PC-3 (cell line): Measurements from ENCODE around the gene DRAXIN. TPM values are rescaled to one million over a fixed set of nuclear protein-coding genes. Genes with fewer than 3 reads are reported as not detected.

Source experiments
- ATAC-seq: fragments of 200-7000 bp; cut with Tn5 transposase; 2 replicates; pipeline ENCODE4 v1.9.1; 2020; ENCODE audit warnings: mild to moderate bottlenecking, moderate library complexity
- BruUV-seq: library from RNA; stranded (reverse); fragments of 400-500 nt; replicated peaks from 2 replicates; lab custom pipeline; 2021; lab: Mats Ljungman, UMichigan
- CTCF ChIA-PET: fragments of 300-600 bp; sonication (Branson Sonifier 250); formaldehyde crosslinking; loops from one replicate; lab custom pipeline; 2022; ENCODE audit warnings: antibody characterized with exemption; lab: Charles Lee
- POLR2A ChIA-PET: fragments of 300-600 bp; sonication (Branson Sonifier 250); formaldehyde crosslinking; loops from one replicate; lab custom pipeline; 2022; ENCODE audit warnings: antibody characterized with exemption; ENCODE audit not compliant: unreplicated experiment; lab: Charles Lee
- DNase-seq: peaks from one replicate; pipeline ENCODE4 v3.0.0-alpha.2; 2015
- H2AFZ ChIP-seq: fragments of 300-600 bp; sonication (generic); 2 replicates; pipeline ENCODE4 v1.6.0; 2016; ENCODE audit warnings: antibody characterized with exemption, low read length
- H3F3A ChIP-seq: fragments of 300-600 bp; sonication (generic); one replicate; pipeline ENCODE4 v1.6.0; 2017; ENCODE audit warnings: antibody characterized with exemption, low read length, control low read depth, mild to moderate bottlenecking; ENCODE audit not compliant: unreplicated experiment
- H3K27ac ChIP-seq: fragments of 300-600 bp; sonication (generic); 2 replicates; pipeline ENCODE4 v1.5.1; 2016; ENCODE audit warnings: mild to moderate bottlenecking, low read length
- H3K27me3 ChIP-seq: fragments of 300-600 bp; sonication (generic); 2 replicates; pipeline ENCODE4 v1.6.1; 2016; ENCODE audit warnings: low read length, mixed read lengths
- H3K36me3 ChIP-seq: fragments of 300-600 bp; sonication (generic); 2 replicates; pipeline ENCODE4 v1.6.1; 2016; ENCODE audit warnings: low read depth, mixed run types, low read length, mixed read lengths
- H3K4me1 ChIP-seq: fragments of 300-600 bp; sonication (generic); 2 replicates; pipeline ENCODE4 v1.5.1; 2016; ENCODE audit warnings: low read length; ENCODE audit not compliant: insufficient read depth
- H3K4me2 ChIP-seq: fragments of 300-600 bp; sonication (generic); 2 replicates; pipeline ENCODE4 v1.6.0; 2016; ENCODE audit warnings: low read length
- H3K4me3 ChIP-seq: fragments of 300-600 bp; sonication (generic); 2 replicates; pipeline ENCODE4 v1.5.1; 2016; ENCODE audit warnings: mild to moderate bottlenecking, low read length, mixed read lengths
- H3K79me2 ChIP-seq: fragments of 300-600 bp; sonication (generic); 2 replicates; pipeline ENCODE4 v1.6.1; 2017; ENCODE audit warnings: low read length, mixed read lengths
- H3K9ac ChIP-seq: fragments of 300-600 bp; sonication (generic); 2 replicates; pipeline ENCODE4 v1.6.0; 2016; ENCODE audit warnings: mild to moderate bottlenecking, low read length
- H3K9me2 ChIP-seq: fragments of 300-600 bp; sonication (generic); replicated peaks from 2 replicates; pipeline ENCODE4 v1.6.1; 2016; ENCODE audit warnings: mixed run types, low read length, mixed read lengths
- H3K9me3 ChIP-seq: fragments of 300-600 bp; sonication (generic); 2 replicates; pipeline ENCODE4 v1.6.1; 2016; ENCODE audit warnings: low read length, mixed read lengths
- H4K20me1 ChIP-seq: fragments of 300-600 bp; sonication (generic); 2 replicates; pipeline ENCODE4 v1.6.1; 2016; ENCODE audit warnings: low read length, mixed read lengths
- EZH2 ChIP-seq: fragments of 300-600 bp; sonication (generic); IDR thresholded peaks from one replicate; pipeline ENCODE4 v1.6.1; 2017; ENCODE audit warnings: antibody characterized with exemption, mild to moderate bottlenecking, low read length; ENCODE audit not compliant: unreplicated experiment
- EZH2phosphoT487 ChIP-seq: fragments of 300-600 bp; sonication (generic); IDR thresholded peaks from 2 replicates; pipeline ENCODE4 v1.6.1; 2018; ENCODE audit warnings: mild to moderate bottlenecking, antibody characterized with exemption, low read length, borderline replicate concordance
- intact Hi-C: fragments of 100-400 bp; cut with micrococcal nuclease; formaldehyde crosslinking; loops from 2 replicates; pipeline ENCODE4 v1.9.0; 2023
- total RNA-seq: library from RNA; depleted of rRNA; stranded (reverse); fragments of >200 nt; gene quantifications from 2 replicates; pipeline ENCODE4 v1.2.3, GENCODE V29; 2014
- TF ChIP-seq, protein P1 (sequence below): fragments of 300-600 bp; sonication (generic); conservative IDR thresholded peaks from 2 replicates; pipeline ENCODE4 v1.5.1; 2017; ENCODE audit warnings: antibody characterized with exemption, low read depth, mild to moderate bottlenecking, low read length

Gene DRAXIN
- total RNA-seq, 1 experiment from 2014 or later = 0.07 TPM

- Histone ChIP-seq H3K9ac (no peak overlapping the region), H3K4me2 (no peak overlapping the region), H3K79me2 (no peaks in the 10 kb centered on the region), H3K9me2 (no peaks in the 10 kb centered on the region), H4K20me1 (no peaks in the 10 kb centered on the region), H3K27ac (no peak overlapping the region), H3K9me3 (no peaks in the 10 kb centered on the region), H3K27me3 (no peaks in the 10 kb centered on the region), H3K4me3 (no peak overlapping the region), H2AFZ (no peak overlapping the region), H3F3A (no peaks in the 10 kb centered on the region), H3K4me1 (no peaks in the 10 kb centered on the region), H3K36me3 (no peaks in the 10 kb centered on the region)
- DNase-seq (no peak), ATAC-seq (no peak)
- no peak for TF ChIP-seq EZH2phosphoT487
- no peak for TF ChIP-seq EZH2
- TF ChIP-seq, protein P1, sequence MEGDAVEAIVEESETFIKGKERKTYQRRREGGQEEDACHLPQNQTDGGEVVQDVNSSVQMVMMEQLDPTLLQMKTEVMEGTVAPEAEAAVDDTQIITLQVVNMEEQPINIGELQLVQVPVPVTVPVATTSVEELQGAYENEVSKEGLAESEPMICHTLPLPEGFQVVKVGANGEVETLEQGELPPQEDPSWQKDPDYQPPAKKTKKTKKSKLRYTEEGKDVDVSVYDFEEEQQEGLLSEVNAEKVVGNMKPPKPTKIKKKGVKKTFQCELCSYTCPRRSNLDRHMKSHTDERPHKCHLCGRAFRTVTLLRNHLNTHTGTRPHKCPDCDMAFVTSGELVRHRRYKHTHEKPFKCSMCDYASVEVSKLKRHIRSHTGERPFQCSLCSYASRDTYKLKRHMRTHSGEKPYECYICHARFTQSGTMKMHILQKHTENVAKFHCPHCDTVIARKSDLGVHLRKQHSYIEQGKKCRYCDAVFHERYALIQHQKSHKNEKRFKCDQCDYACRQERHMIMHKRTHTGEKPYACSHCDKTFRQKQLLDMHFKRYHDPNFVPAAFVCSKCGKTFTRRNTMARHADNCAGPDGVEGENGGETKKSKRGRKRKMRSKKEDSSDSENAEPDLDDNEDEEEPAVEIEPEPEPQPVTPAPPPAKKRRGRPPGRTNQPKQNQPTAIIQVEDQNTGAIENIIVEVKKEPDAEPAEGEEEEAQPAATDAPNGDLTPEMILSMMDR = no peak
- intact Hi-C loops = no loop called here
- CTCF ChIA-PET = no interaction called here
- POLR2A ChIA-PET = interaction anchor here (0.7 kb wide), 1 partner anchor 17 kb away, joined by 17 read pairs; no protein-coding TSS in a partner anchor
- no TSS peak for BruUV-seq
These were observed 68.3 kb downstream of the DRAXIN start for GRCh38 chr1:11759791-11760190.

DNA sequence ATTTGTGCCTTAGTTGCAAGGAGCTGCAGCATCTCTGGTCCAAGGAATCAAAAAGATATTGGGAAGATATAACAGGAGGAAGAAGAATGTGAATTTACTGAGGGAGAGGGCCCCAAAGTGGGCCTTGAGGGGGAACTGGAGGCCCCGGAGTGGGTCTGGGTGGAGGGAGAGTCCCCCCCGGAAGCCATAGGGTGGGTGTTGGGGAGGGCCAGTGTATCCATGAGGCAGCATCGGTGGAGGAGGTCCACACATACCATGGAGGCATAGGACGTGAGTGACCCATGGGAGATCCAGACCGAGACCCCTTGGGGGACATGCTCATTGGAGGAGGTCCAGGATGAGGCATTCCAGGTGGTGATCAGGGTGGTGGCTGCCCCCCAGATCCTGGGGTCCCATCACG, 69.8 kb downstream of the DRAXIN start:
- Histone ChIP-seq H3K27me3 (no peaks in the 10 kb centered on the region), H3K27ac (no peak overlapping the region), H3K4me3 (no peak overlapping the region), H3K79me2 (no peaks in the 10 kb centered on the region), H3K9me3 (no peaks in the 10 kb centered on the region), H3K4me2 (no peak overlapping the region), H3F3A (no peaks in the 10 kb centered on the region), H2AFZ (no peak overlapping the region), H3K36me3 (no peaks in the 10 kb centered on the region), H3K4me1 (no peaks in the 10 kb centered on the region), H3K9ac (no peak overlapping the region), H3K9me2 (no peaks in the 10 kb centered on the region), H4K20me1 (no peaks in the 10 kb centered on the region)
- no peak for TF ChIP-seq EZH2phosphoT487
- TF ChIP-seq, protein P1 = no peak
- no peak for TF ChIP-seq EZH2
- intact Hi-C loops = no loop called here
- no TSS peak for BruUV-seq
- ATAC-seq (no peak), DNase-seq (no peak)
- POLR2A ChIA-PET = no interaction called here
- CTCF ChIA-PET = interaction anchor here (0.5 kb wide), 1 partner anchor 475 kb away, joined by 4 read pairs; no protein-coding TSS in a partner anchor

DNA sequence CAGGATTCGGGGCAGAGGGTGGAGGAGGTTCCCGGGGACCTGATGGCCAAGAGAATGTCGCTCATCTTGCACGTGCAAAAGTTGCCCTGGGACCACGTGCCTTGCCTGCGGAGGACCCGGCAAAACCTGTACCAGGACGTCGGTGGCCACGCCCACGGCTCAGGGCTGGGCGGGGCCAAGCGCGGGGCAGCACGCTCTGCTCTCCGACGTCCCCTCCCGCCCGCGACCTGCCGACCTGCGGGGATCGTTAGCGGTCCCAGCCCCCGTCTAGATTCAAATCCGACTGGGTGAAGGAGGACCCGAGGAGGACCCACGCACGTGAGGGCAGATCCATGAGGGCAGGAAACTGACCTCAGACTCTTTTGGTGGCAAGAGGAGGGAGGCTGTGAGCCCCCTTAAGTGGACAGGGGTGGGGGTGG, 70.5 kb downstream of the DRAXIN start, which contains the start of gene C1orf167:
C1orf167 (plus strand) TSS at position 206 of the 419 bp plus-strand sequence. CDS start 2,208 bp downstream, outside the sequence.
- Histone ChIP-seq H3K36me3 (no peaks in the 10 kb centered on the region), H3K4me2 (no peak within 1 kb of the TSS), H3K9ac (no peak within 1 kb of the TSS), H3K27ac (no peak within 1 kb of the TSS), H3K79me2 (no peaks in the 10 kb centered on the region), H3K4me1 (no peaks in the 10 kb centered on the region), H3K4me3 (no peak within 1 kb of the TSS), H3F3A (no peaks in the 10 kb centered on the region), H3K9me2 (no peaks in the 10 kb centered on the region), H4K20me1 (no peaks in the 10 kb centered on the region), H2AFZ (no peak within 1 kb of the TSS), H3K27me3 (no peaks in the 10 kb centered on the region), H3K9me3 (no peaks in the 10 kb centered on the region)
- ATAC-seq = no peak
- no TSS peak for BruUV-seq
- intact Hi-C loops = no loop called here
- no peak for DNase-seq
- TF ChIP-seq EZH2phosphoT487 (no peak), EZH2 (no peak)
- TF ChIP-seq, protein P1 = no peak
- ChIA-PET POLR2A (no interaction called here), CTCF (no interaction called here)
